ENCODE results near the gene CST8. TPM values are rescaled to one million over a fixed set of nuclear protein-coding genes. Genes with fewer than 3 reads are reported as not detected.

The CST8 gene, protein sequence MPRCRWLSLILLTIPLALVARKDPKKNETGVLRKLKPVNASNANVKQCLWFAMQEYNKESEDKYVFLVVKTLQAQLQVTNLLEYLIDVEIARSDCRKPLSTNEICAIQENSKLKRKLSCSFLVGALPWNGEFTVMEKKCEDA
- not detected in 2 replicates for total RNA-seq (ENCODE audit: low replicate concordance)
- long read RNA-seq: 0 reads

DNA sequence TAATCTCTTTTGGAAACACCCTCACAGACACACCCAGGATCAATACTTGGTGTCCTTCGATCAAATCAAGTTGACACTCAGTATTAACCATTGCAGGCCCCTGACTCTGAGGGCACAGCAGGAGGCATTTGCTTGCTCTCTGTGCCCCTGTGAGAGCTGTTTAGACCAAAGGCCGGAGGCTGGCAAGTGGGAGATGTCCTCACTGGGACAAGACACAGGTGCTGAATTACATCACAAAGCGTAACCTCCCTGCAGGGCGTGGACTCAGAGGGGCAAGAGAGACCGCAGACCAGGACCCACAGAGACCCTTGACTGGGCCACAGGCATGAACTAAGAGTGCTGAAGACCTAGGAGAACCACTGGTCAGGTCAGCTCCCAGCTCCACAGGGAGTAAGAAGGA, at the start of gene CST8:
CST8 (plus strand) TSS at position 301 of the 400 bp plus-strand sequence. CDS start 551 bp downstream, outside the sequence.
- no peak within 1 kb of the TSS for H3K4me3 Mint-ChIP-seq
- no peaks in the 10 kb centered on the region for H3K4me1 Mint-ChIP-seq (ENCODE audit: unreplicated experiment)
- no peak for DNase-seq (ENCODE audit: extremely low spot score, unreplicated experiment)
- no peak within 1 kb of the TSS for H3K27ac Mint-ChIP-seq
- H3K9me3 Mint-ChIP-seq: no peaks in the 10 kb centered on the region
- TF ChIP-seq, protein P1, sequence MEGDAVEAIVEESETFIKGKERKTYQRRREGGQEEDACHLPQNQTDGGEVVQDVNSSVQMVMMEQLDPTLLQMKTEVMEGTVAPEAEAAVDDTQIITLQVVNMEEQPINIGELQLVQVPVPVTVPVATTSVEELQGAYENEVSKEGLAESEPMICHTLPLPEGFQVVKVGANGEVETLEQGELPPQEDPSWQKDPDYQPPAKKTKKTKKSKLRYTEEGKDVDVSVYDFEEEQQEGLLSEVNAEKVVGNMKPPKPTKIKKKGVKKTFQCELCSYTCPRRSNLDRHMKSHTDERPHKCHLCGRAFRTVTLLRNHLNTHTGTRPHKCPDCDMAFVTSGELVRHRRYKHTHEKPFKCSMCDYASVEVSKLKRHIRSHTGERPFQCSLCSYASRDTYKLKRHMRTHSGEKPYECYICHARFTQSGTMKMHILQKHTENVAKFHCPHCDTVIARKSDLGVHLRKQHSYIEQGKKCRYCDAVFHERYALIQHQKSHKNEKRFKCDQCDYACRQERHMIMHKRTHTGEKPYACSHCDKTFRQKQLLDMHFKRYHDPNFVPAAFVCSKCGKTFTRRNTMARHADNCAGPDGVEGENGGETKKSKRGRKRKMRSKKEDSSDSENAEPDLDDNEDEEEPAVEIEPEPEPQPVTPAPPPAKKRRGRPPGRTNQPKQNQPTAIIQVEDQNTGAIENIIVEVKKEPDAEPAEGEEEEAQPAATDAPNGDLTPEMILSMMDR (conservative IDR thresholded peaks at IDR 0.05): no peak
- H3K27me3 Mint-ChIP-seq: no peaks in the 10 kb centered on the region
- no peaks in the 10 kb centered on the region for H3K36me3 Mint-ChIP-seq

DNA sequence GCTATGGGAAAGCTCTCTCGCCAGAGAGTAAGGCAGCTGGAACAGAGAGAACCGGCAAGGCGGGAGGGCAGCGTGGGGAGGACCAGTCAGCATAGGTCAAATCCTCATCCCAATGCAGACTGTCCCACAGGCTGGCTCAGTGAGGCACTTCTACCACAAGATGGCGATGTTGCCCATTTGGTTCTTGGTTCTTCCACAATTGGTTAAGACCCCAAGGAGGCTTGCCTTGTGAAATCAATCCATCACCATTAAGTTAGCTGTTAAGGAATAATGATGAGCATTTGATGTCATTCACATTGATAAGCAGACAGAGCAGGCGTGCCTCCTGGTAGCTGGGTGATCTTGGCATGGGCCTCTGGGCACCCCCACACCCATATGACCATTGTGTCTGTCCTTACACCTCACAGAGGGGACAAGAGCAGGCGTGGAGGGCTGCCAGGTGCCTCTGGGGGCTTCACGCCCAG, 49.0 kb upstream of the CST8 start:
- H3K9me3 Mint-ChIP-seq: no peaks in the 10 kb centered on the region
- TF ChIP-seq, protein P1 (conservative IDR thresholded peaks at IDR 0.05): peak; percentile 95
- no peak overlapping the region for H3K27ac Mint-ChIP-seq
- H3K4me1 Mint-ChIP-seq (ENCODE audit: unreplicated experiment): peaks cover 5% of the 10 kb centered on the region
- peak; percentile 78 for DNase-seq (ENCODE audit: extremely low spot score, unreplicated experiment)
- H3K4me3 Mint-ChIP-seq: no peak overlapping the region
- no peaks in the 10 kb centered on the region for H3K36me3 Mint-ChIP-seq
- H3K27me3 Mint-ChIP-seq: peaks cover 7% of the 10 kb centered on the region

DNA sequence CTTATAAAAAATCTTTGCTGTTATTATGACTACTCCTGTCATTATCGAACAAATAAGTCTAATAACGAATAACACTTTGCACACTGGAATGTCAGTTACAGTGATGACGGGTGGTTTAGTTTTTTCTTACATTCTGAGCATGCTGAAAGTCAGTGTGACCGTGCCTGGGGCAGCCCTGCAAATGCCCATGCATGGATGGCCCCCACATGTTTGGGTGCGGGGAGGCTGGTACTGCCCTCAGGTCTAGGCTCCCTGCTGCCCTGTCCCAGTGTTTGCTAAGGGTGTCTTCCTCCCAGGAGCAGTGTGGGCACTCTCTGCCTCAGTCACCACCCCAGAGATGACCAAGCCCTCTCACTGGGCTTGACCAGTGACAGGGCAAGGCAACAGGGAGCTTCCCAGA, 48.5 kb upstream of the CST8 start:
- H3K9me3 Mint-ChIP-seq: no peaks in the 10 kb centered on the region
- H3K4me3 Mint-ChIP-seq: no peak overlapping the region
- no peak overlapping the region for H3K27ac Mint-ChIP-seq
- peaks cover 7% of the 10 kb centered on the region for H3K27me3 Mint-ChIP-seq
- TF ChIP-seq, protein P1 (conservative IDR thresholded peaks at IDR 0.05): no peak
- H3K36me3 Mint-ChIP-seq: no peaks in the 10 kb centered on the region
- peaks cover 5% of the 10 kb centered on the region for H3K4me1 Mint-ChIP-seq (ENCODE audit: unreplicated experiment)
- DNase-seq (ENCODE audit: extremely low spot score, unreplicated experiment): no peak

DNA sequence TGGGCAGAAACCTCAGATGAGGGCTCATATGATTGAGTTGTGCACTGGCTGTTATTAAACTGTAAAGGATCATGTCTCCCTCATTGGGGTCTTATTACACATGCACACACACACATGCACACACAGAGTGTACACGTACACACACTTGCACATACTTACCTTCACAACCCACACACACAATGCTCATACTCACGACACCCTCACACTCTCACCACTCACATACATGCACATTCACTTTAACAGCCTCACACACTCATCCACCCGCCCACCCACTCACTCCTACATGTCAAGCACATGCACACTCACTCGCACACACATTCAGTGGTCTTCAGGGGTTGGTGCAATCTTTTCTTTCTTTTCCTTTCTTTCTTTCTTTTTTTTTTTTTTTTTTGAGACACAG, 46.1 kb upstream of the CST8 start:
- H3K36me3 Mint-ChIP-seq: no peaks in the 10 kb centered on the region
- no peak overlapping the region for H3K27ac Mint-ChIP-seq
- peaks cover 7% of the 10 kb centered on the region for H3K27me3 Mint-ChIP-seq
- DNase-seq (ENCODE audit: extremely low spot score, unreplicated experiment): no peak
- TF ChIP-seq, protein P1 (conservative IDR thresholded peaks at IDR 0.05): no peak
- no peak overlapping the region for H3K4me3 Mint-ChIP-seq
- H3K9me3 Mint-ChIP-seq: no peaks in the 10 kb centered on the region
- H3K4me1 Mint-ChIP-seq (ENCODE audit: unreplicated experiment): peaks cover 5% of the 10 kb centered on the region

DNA sequence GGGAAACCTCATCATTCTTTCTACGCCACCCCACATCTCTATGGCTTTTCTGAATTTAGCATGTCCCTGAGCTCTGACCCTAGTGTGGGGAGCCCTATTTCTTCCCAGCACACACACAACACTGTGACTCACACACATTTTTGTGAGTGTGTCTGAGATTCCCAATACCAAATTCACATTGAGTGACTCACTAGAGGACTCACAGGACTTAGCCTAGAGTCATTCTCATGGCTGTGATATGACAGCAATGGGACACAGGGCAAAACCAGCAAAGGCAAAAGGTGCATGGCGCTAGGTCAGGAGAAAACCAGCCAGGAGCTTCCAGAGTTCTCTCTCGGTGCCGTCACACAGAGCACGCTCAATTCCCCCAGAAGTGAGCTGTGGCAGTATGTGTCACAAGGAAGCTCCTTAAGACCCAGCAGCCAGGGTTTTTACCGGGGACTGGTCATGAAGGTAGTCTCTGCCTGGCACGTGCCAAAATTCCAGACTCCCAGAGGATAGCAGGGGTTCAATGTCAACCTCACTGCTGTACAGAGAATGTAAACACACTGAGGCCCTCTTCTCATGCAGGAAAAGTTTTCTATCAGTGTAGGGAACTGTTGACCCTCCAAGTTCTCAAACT, 45.2 kb upstream of the CST8 start:
- no peak overlapping the region for H3K4me3 Mint-ChIP-seq
- DNase-seq (ENCODE audit: extremely low spot score, unreplicated experiment): no peak

More for the DNA sequence above, 45.2 kb upstream of the CST8 start:
- H3K9me3 Mint-ChIP-seq: no peaks in the 10 kb centered on the region
- H3K4me1 Mint-ChIP-seq (ENCODE audit: unreplicated experiment): peaks cover 5% of the 10 kb centered on the region
- no peak overlapping the region for H3K27ac Mint-ChIP-seq
- H3K36me3 Mint-ChIP-seq: no peaks in the 10 kb centered on the region
- peaks cover 7% of the 10 kb centered on the region for H3K27me3 Mint-ChIP-seq
- TF ChIP-seq, protein P1 (conservative IDR thresholded peaks at IDR 0.05): no peak

All from type B pancreatic cell (in vitro differentiated cells).